Measurements from ENCODE around the gene LAD1. TPM values are rescaled to one million over a fixed set of nuclear protein-coding genes. Genes with fewer than 3 reads are reported as not detected.

Gene LAD1
- polyA plus RNA-seq, 2 of the 4 experiments (the other 2 are of a cell fraction), result 0.19 to 1.1 TPM

DNA sequence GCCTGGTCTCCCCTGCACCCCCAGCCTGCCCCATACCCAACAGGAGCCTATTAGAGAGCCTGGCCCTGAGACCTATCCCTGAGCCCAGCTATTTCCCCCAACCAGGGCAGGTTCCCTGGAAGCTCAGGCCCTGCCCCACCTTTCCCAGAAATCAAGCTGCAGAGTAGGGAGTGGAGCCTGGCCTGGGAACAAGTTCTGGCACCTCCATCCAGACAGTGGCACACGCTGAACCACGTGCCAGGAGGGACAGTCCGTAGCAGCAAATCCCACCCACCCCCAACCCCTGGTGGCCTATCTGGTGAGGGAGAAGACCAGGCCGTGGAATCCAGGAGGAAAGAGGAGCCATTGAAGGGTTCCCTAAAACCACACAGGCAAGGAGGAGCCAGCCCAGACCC is 44.2 kb downstream of the LAD1 start (continued):
- TF ChIP-seq CTCF (IDR thresholded peaks at IDR 0.05), result no peak
- TF ChIP-seq NPAS2 (CRISPR knock-in tag; IDR thresholded peaks at IDR 0.05; ENCODE audit: borderline replicate concordance), result no peak

- peaks cover 3% of the 10 kb centered on the region; the same call in 1 of the 3 replicates for H3K4me1 ChIP-seq
- H3K27ac ChIP-seq, result no peak overlapping the region
- TF ChIP-seq RCOR1 (IDR thresholded peaks at IDR 0.05; ENCODE audit: low read depth, low read length) (no peak), HOXB5 (CRISPR knock-in tag; IDR thresholded peaks at IDR 0.05) (no peak), CTCF (IDR thresholded peaks at IDR 0.05) (no peak)
- no peak for FAIRE-seq
- no peak overlapping the region for H3K4me3 ChIP-seq
- ChIA-PET CTCF (interaction anchor here (0.9 to 17.3 kb wide), 6 partner anchors 7 to 103 kb away, joined by 3 to 480 read pairs (median 6); no protein-coding TSS in a partner anchor), POLR2A (no interaction called here)
- WGBS (ENCODE audit: missing lambda C conversion rate), result 82% methylated on average over 7 of the region's 9 CpGs
- no peak overlapping the region for H3K4me2 ChIP-seq
- H3K9me3 ChIP-seq, result no peaks in the 10 kb centered on the region
- DNase-seq (ENCODE audit: low read depth in 1 of 2, low spot score in 1 of 2), result no peak
- ATAC-seq, result no peak
Observed at GRCh38 chr1:201354151-201354900, 44.8 kb downstream of the LAD1 start.

GRCh38 chr1:201353186-201353940 is 45.8 kb downstream of the LAD1 start:
- peaks cover 3% of the 10 kb centered on the region; the same call in 1 of the 3 replicates for H3K4me1 ChIP-seq
- no peak overlapping the region for H3K4me2 ChIP-seq
- 78% methylated on average over 9 of the region's 13 CpGs for WGBS (ENCODE audit: missing lambda C conversion rate)
- FAIRE-seq (no peak), ATAC-seq (no peak), DNase-seq (ENCODE audit: low read depth in 1 of 2, low spot score in 1 of 2) (no peak)
- H3K9me3 ChIP-seq, result no peaks in the 10 kb centered on the region
- no peak overlapping the region for H3K4me3 ChIP-seq
- ChIA-PET POLR2A (no interaction called here), CTCF (interaction anchor here (0.9 to 17.3 kb wide), 4 partner anchors 6 to 102 kb away, joined by 3 to 480 read pairs (median 102); no protein-coding TSS in a partner anchor)
- H3K27ac ChIP-seq, result no peak overlapping the region
- TF ChIP-seq EP300 (IDR thresholded peaks at IDR 0.05) (no peak), FOXS1 (CRISPR knock-in tag; IDR thresholded peaks at IDR 0.05) (no peak), CBX2 (IDR thresholded peaks at IDR 0.05; ENCODE audit: borderline replicate concordance, low read depth) (no peak), TP53 (CRISPR knock-in tag; IDR thresholded peaks at IDR 0.05) (no peak), PBX3 (IDR thresholded peaks at IDR 0.05) (no peak), FOSL2 (IDR thresholded peaks at IDR 0.05) (no peak), FOSL2 (CRISPR knock-in tag; IDR thresholded peaks at IDR 0.05) (no peak), HOXB5 (CRISPR knock-in tag; IDR thresholded peaks at IDR 0.05) (no peak), CTCF (IDR thresholded peaks at IDR 0.05) (no peak), HOXA7 (CRISPR knock-in tag; IDR thresholded peaks at IDR 0.05) (no peak), RCOR1 (IDR thresholded peaks at IDR 0.05; ENCODE audit: low read depth, low read length) (no peak), KDM5A (IDR thresholded peaks at IDR 0.05) (no peak), CHD4 (IDR thresholded peaks at IDR 0.05; ENCODE audit: borderline replicate concordance) (no peak), SREBF2 (IDR thresholded peaks at IDR 0.05) (no peak), HDAC2 (IDR thresholded peaks at IDR 0.05) (no peak), MAZ (IDR thresholded peaks at IDR 0.05; ENCODE audit: borderline replicate concordance, low read depth, low read length) (no peak)

All from A549 (cell line).